WTC11 (cell line): ENCODE results near the gene PSMF1. TPM values are rescaled to one million over a fixed set of nuclear protein-coding genes. Genes with fewer than 3 reads are reported as not detected.
A peak's percentile ranks its signal among the peaks of the same experiment; 100 is the strongest.

Experiments
- ATAC-seq: fragments of 200-7000 bp; cut with Tn5 transposase; 2 replicates; pipeline ENCODE4 v1.10.0; 2021; ENCODE audit warnings: mild to moderate bottlenecking, moderate library complexity
- CTCF ChIA-PET: fragments of 300-600 bp; sonication (Branson Sonifier 250); formaldehyde crosslinking; loops from one replicate; lab custom pipeline; 2021; ENCODE audit warnings: antibody characterized with exemption; lab: Charles Lee
- POLR2A ChIA-PET: fragments of 350-600 bp; sonication (Branson Sonifier 250); formaldehyde crosslinking; loops from one replicate; lab custom pipeline; 2021; ENCODE audit warnings: antibody characterized with exemption; lab: Charles Lee
- DNase-seq: peaks from one replicate; pipeline ENCODE4 v3.0.0; 2021; ENCODE audit warnings: low spot score
- H3K27ac Mint-ChIP-seq: 2 replicates; pipeline ENCODE4 v1.8.0; 2021; ENCODE audit warnings: mixed read lengths
- H3K27me3 Mint-ChIP-seq: 2 replicates; pipeline ENCODE4 v1.8.0; 2021; ENCODE audit warnings: low read depth, mild to moderate bottlenecking, moderate library complexity, mixed read lengths
- H3K36me3 Mint-ChIP-seq: 2 replicates; pipeline ENCODE4 v1.8.0; 2021; ENCODE audit warnings: mixed read lengths
- H3K4me1 Mint-ChIP-seq: 2 replicates; pipeline ENCODE4 v1.8.0; 2022; ENCODE audit warnings: mixed read lengths
- H3K4me3 Mint-ChIP-seq: 2 replicates; pipeline ENCODE4 v1.8.0; 2021; ENCODE audit warnings: mild to moderate bottlenecking, moderate library complexity, mixed read lengths
- H3K9me3 Mint-ChIP-seq: 2 replicates; pipeline ENCODE4 v1.8.0; 2021; ENCODE audit warnings: mixed read lengths
- CREM ChIP-seq: sonication (generic); formaldehyde crosslinking; IDR thresholded peaks from 2 replicates; pipeline ENCODE4 v1.8.1; 2022; ENCODE audit warnings: mild to moderate bottlenecking, missing genetic modification reagents, moderate library complexity
- E2F4 ChIP-seq: sonication (generic); formaldehyde crosslinking; IDR thresholded peaks from 2 replicates; pipeline ENCODE4 v1.8.1; 2022; ENCODE audit warnings: low read depth, mild to moderate bottlenecking, moderate library complexity, missing genetic modification reagents, borderline replicate concordance
- FOXK1 ChIP-seq: sonication (generic); formaldehyde crosslinking; IDR thresholded peaks from 2 replicates; pipeline ENCODE4 v1.8.0; 2022; ENCODE audit warnings: mild to moderate bottlenecking, moderate library complexity, missing genetic modification reagents
- GTF2I ChIP-seq: fragments of 250-450 bp; sonication (Bioruptor Pico); conservative IDR thresholded peaks from 2 replicates; pipeline ENCODE4 v1.4.0; 2021; ENCODE audit warnings: mild to moderate bottlenecking
- JAZF1 ChIP-seq: fragments of 250-450 bp; sonication (Bioruptor Pico); IDR thresholded peaks from 2 replicates; pipeline ENCODE4 v1.9.0; 2021; ENCODE audit warnings: moderate library complexity, mild to moderate bottlenecking, inconsistent platforms
- NFE2L1 ChIP-seq: sonication (generic); formaldehyde crosslinking; IDR thresholded peaks from 2 replicates; pipeline ENCODE4 v1.8.1; 2023; ENCODE audit warnings: missing genetic modification reagents
- SOX15 ChIP-seq: fragments of 250-450 bp; sonication (Bioruptor Pico); IDR thresholded peaks from 2 replicates; pipeline ENCODE4 v1.9.0; 2021; ENCODE audit warnings: mild to moderate bottlenecking
- TCF7 ChIP-seq: sonication (generic); formaldehyde crosslinking; IDR thresholded peaks from 2 replicates; pipeline ENCODE4 v1.8.0; 2022; ENCODE audit warnings: mild to moderate bottlenecking, low read depth, missing genetic modification reagents, moderate library complexity
- ZNF232 ChIP-seq: sonication (generic); formaldehyde crosslinking; IDR thresholded peaks from 2 replicates; pipeline ENCODE4 v1.8.0; 2022; ENCODE audit warnings: mild to moderate bottlenecking, missing genetic modification reagents
- ZNF281 ChIP-seq: sonication (generic); formaldehyde crosslinking; IDR thresholded peaks from 2 replicates; pipeline ENCODE4 v1.8.0; 2023; ENCODE audit warnings: mild to moderate bottlenecking, missing genetic modification reagents
- total RNA-seq: library from RNA; stranded (reverse); gene quantifications from 3 replicates; pipeline ENCODE4 v1.2.3, GENCODE V29; 2021
- TF ChIP-seq, protein P1 (sequence below): sonication (generic); formaldehyde crosslinking; IDR thresholded peaks from 2 replicates; pipeline ENCODE4 v1.8.1; 2023; ENCODE audit warnings: mild to moderate bottlenecking, missing genetic modification reagents
- TF ChIP-seq, protein P2 (sequence below): sonication (generic); formaldehyde crosslinking; IDR thresholded peaks from 2 replicates; pipeline ENCODE4 v1.8.0; 2022; ENCODE audit warnings: missing genetic modification reagents
- TF ChIP-seq, protein P3 (sequence below): sonication (generic); formaldehyde crosslinking; IDR thresholded peaks from 2 replicates; pipeline ENCODE4 v1.8.1; 2023; ENCODE audit warnings: mild to moderate bottlenecking, missing genetic modification reagents

The PSMF1 gene
- total RNA-seq, 1 experiment from 2014 or later: 113 TPM

GRCh38 chr20:1112908-1113307 lies 5.5 kb upstream of the PSMF1 start:
- POLR2A ChIA-PET: no interaction called here
- ATAC-seq: no peak

DNA sequence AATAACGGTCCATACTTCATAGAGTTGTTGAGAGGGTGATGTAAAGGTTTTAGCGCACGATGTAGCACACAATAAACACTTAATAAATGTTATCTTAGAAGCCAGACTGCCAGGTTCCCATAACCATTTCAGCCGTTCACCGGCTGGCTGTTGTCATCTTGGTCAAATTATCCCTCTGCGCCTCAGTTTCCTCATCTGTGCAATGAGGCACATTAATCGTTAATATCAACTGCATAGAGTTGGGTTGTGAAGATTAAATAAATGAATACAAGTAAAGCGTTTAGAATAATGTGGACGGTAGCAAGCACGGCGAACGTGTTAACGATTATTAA lies 432 bp upstream of the PSMF1 start:
- H3K27me3 Mint-ChIP-seq: peaks cover 6% of the 10 kb centered on the region
- POLR2A ChIA-PET: no interaction called here
- peaks cover 36% of the 10 kb centered on the region for H3K4me1 Mint-ChIP-seq
- TF ChIP-seq, protein P1, sequence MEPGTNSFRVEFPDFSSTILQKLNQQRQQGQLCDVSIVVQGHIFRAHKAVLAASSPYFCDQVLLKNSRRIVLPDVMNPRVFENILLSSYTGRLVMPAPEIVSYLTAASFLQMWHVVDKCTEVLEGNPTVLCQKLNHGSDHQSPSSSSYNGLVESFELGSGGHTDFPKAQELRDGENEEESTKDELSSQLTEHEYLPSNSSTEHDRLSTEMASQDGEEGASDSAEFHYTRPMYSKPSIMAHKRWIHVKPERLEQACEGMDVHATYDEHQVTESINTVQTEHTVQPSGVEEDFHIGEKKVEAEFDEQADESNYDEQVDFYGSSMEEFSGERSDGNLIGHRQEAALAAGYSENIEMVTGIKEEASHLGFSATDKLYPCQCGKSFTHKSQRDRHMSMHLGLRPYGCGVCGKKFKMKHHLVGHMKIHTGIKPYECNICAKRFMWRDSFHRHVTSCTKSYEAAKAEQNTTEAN (CRISPR knock-in tag): no peak
- TF ChIP-seq CREM (CRISPR knock-in tag): no peak
- TF ChIP-seq, protein P2, sequence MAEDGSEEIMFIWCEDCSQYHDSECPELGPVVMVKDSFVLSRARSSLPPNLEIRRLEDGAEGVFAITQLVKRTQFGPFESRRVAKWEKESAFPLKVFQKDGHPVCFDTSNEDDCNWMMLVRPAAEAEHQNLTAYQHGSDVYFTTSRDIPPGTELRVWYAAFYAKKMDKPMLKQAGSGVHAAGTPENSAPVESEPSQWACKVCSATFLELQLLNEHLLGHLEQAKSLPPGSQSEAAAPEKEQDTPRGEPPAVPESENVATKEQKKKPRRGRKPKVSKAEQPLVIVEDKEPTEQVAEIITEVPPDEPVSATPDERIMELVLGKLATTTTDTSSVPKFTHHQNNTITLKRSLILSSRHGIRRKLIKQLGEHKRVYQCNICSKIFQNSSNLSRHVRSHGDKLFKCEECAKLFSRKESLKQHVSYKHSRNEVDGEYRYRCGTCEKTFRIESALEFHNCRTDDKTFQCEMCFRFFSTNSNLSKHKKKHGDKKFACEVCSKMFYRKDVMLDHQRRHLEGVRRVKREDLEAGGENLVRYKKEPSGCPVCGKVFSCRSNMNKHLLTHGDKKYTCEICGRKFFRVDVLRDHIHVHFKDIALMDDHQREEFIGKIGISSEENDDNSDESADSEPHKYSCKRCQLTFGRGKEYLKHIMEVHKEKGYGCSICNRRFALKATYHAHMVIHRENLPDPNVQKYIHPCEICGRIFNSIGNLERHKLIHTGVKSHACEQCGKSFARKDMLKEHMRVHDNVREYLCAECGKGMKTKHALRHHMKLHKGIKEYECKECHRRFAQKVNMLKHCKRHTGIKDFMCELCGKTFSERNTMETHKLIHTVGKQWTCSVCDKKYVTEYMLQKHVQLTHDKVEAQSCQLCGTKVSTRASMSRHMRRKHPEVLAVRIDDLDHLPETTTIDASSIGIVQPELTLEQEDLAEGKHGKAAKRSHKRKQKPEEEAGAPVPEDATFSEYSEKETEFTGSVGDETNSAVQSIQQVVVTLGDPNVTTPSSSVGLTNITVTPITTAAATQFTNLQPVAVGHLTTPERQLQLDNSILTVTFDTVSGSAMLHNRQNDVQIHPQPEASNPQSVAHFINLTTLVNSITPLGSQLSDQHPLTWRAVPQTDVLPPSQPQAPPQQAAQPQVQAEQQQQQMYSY (CRISPR knock-in tag): no peak
- no peak for TF ChIP-seq SOX15
- TF ChIP-seq, protein P3, sequence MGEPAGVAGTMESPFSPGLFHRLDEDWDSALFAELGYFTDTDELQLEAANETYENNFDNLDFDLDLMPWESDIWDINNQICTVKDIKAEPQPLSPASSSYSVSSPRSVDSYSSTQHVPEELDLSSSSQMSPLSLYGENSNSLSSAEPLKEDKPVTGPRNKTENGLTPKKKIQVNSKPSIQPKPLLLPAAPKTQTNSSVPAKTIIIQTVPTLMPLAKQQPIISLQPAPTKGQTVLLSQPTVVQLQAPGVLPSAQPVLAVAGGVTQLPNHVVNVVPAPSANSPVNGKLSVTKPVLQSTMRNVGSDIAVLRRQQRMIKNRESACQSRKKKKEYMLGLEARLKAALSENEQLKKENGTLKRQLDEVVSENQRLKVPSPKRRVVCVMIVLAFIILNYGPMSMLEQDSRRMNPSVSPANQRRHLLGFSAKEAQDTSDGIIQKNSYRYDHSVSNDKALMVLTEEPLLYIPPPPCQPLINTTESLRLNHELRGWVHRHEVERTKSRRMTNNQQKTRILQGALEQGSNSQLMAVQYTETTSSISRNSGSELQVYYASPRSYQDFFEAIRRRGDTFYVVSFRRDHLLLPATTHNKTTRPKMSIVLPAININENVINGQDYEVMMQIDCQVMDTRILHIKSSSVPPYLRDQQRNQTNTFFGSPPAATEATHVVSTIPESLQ (CRISPR knock-in tag): no peak
- TF ChIP-seq ZNF281 (CRISPR knock-in tag): no peak
- no peak for TF ChIP-seq GTF2I (CRISPR knock-in tag)
- no peak for TF ChIP-seq FOXK1 (CRISPR knock-in tag)
- TF ChIP-seq NFE2L1 (CRISPR knock-in tag): no peak
- no peak for TF ChIP-seq E2F4 (CRISPR knock-in tag)
- TF ChIP-seq ZNF232 (CRISPR knock-in tag): no peak
- H3K27ac Mint-ChIP-seq: peak overlapping the region; percentile 27; the same call in 1 of the 2 replicates
- H3K9me3 Mint-ChIP-seq: no peaks in the 10 kb centered on the region
- DNase-seq (no peak), ATAC-seq (no peak)
- peaks cover 9% of the 10 kb centered on the region for H3K36me3 Mint-ChIP-seq
- peak overlapping the region; percentile 95 for H3K4me3 Mint-ChIP-seq
- CTCF ChIA-PET: interaction anchor here (3.5 kb wide), 1 partner anchor 10 kb away, joined by 17 read pairs; no protein-coding TSS in a partner anchor

More at GRCh38 chr20:1112908-1113307, 5.5 kb upstream of the PSMF1 start:
- peaks cover 5% of the 10 kb centered on the region for H3K4me1 Mint-ChIP-seq
- H3K27ac Mint-ChIP-seq: no peak overlapping the region
- no peak for TF ChIP-seq TCF7 (CRISPR knock-in tag)
- TF ChIP-seq JAZF1 (CRISPR knock-in tag): no peak
- H3K27me3 Mint-ChIP-seq: peaks cover 6% of the 10 kb centered on the region
- no peaks in the 10 kb centered on the region for H3K36me3 Mint-ChIP-seq
- no peak overlapping the region for H3K4me3 Mint-ChIP-seq
- CTCF ChIA-PET: interaction anchor here (1.1 to 1.8 kb wide), 4 partner anchors 98 to 228 kb away, joined by 3 to 5 read pairs (median 4); no protein-coding TSS in a partner anchor
- no peaks in the 10 kb centered on the region for H3K9me3 Mint-ChIP-seq
- no peak for DNase-seq
